Breast epithelium (tissue), 4 donors: ENCODE results near the gene FBN2. TPM values are rescaled to one million over a fixed set of nuclear protein-coding genes. Genes with fewer than 3 reads are reported as not detected.
"Not testable (repeated sequence)": the region's sequence is repeated elsewhere in the genome, so short reads cannot be mapped to it uniquely, and the experiment has no call there.

Source experiments
- DNase-seq, 2 donors: peaks; one replicate each; pipeline ENCODE4 v3.0.0-alpha.2; 2019; ENCODE audit warnings: low spot score in 2 of 2
- H3K27ac ChIP-seq, 2 donors: fragments of 200-600 bp; sonication (generic) in 1 of 2; one replicate each; pipeline ENCODE4 v1.5.1; 2016 to 2019; ENCODE audit warnings: mild to moderate bottlenecking in 1 of 2
- H3K27me3 ChIP-seq, 2 donors: fragments of 200-600 bp; sonication (generic) in 1 of 2; one replicate each; pipeline versions ENCODE4 v1.5.1 to v1.6.0; 2017 to 2019; ENCODE audit warnings: control low read depth in 1 of 2, mild to moderate bottlenecking in 1 of 2
- H3K36me3 ChIP-seq: fragments of 200-600 bp; one replicate; pipeline ENCODE4 v1.5.1; 2019
- H3K4me1 ChIP-seq, 2 donors: fragments of 200-600 bp; sonication (generic); one replicate each; pipeline ENCODE4 v1.5.1; 2016 to 2019; ENCODE audit warnings: control low read depth in 1 of 2
- H3K4me3 ChIP-seq, 3 donors: fragments of 200-600 bp; sonication (generic); 1 replicate in 2 of 3; 2 replicates in 1 of 3; pipeline ENCODE4 v1.5.1; 2016 to 2019; ENCODE audit warnings: mild to moderate bottlenecking in 3 of 3, moderate library complexity in 2 of 3
- H3K9me3 ChIP-seq, 2 donors: fragments of 200-600 bp; sonication (generic) in 1 of 2; one replicate each; pipeline ENCODE4 v1.5.1; 2016 to 2019; ENCODE audit warnings: control low read depth in 1 of 2
- CTCF ChIP-seq, 3 donors: fragments of 450-650 bp; IDR thresholded peaks; one replicate each; pipeline ENCODE4 v1.5.1; 2016 to 2017; ENCODE audit warnings: antibody characterized with exemption in 3 of 3, mild to moderate bottlenecking in 3 of 3, moderate library complexity in 3 of 3
- POLR2A ChIP-seq: fragments of 450-650 bp; IDR thresholded peaks from one replicate; pipeline ENCODE4 v1.6.1; 2016; ENCODE audit warnings: antibody characterized with exemption, mild to moderate bottlenecking, moderate library complexity
- POLR2AphosphoS5 ChIP-seq, 3 donors: sonication (generic); formaldehyde crosslinking; IDR thresholded peaks; one replicate each; pipeline ENCODE4 v1.6.1; 2017; ENCODE audit warnings: antibody characterized with exemption in 3 of 3
- intact Hi-C: fragments of 100-400 bp; cut with DNase I; formaldehyde crosslinking; loops from one replicate; pipeline ENCODE4 v1.15.1; 2023; ENCODE audit warnings: low total_unique reads
- total RNA-seq, 3 donors: library from RNA; depleted of rRNA; stranded (reverse); fragments of >200 nt; gene quantifications; one replicate each; pipeline ENCODE4 v1.1.0, GENCODE V29; 2016

Gene FBN2
- total RNA-seq, 3 donors from 2014 or later = 0.88 to 7.5 (median 1.8) TPM

DNA sequence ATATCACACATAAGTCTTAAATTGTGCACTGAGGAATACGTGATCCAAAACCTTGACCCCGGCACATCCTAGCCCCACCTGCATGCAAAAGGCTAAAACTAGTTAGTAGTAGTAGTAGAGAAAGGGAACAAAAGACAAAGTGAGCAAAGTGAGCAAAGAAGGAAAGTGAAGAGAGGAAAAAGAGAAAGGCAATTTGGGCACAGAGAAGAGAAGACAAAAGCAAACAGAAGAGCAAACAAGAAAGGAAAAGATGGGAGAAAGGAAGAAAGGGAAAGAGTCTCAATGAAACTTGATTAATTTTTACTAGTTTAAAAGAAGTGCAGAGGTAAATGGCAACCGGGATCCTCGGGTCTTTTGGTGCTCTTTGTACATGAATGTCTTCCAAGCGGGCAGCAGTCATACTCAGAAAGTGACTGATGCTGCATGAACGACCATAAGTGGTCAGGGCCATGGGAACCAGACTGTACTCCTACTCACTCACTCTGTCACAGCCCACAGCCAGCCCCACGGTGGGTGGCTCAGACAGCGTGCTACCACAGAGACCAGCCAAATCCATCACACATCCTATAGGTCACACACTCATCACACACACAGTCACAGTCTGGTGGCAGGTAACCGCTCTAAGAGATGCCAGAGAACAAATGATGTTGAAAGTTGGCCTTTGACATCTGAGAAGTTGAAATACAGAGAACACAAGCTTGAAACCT lies 203.9 kb downstream of the FBN2 start:
- H3K27ac ChIP-seq = no peak overlapping the region
- no peak overlapping the region for H3K4me3 ChIP-seq
- TF ChIP-seq POLR2A (no peak), CTCF (IDR thresholded peaks at IDR 0.05) (no peak), POLR2AphosphoS5 (IDR thresholded peaks at IDR 0.05) (no peak)
- DNase-seq = no peak
- no peaks in the 10 kb centered on the region for H3K36me3 ChIP-seq
- no peaks in the 10 kb centered on the region for H3K9me3 ChIP-seq
- intact Hi-C loops = no loop called here
- no peaks in the 10 kb centered on the region for H3K27me3 ChIP-seq
- H3K4me1 ChIP-seq = no peaks in the 10 kb centered on the region

GRCh38 chr5:128331261-128331660 lies 206.8 kb downstream of the FBN2 start:
- no peak overlapping the region for H3K27ac ChIP-seq
- no peaks in the 10 kb centered on the region for H3K36me3 ChIP-seq
- intact Hi-C loops = no loop called here
- no peaks in the 10 kb centered on the region for H3K4me1 ChIP-seq
- H3K27me3 ChIP-seq = no peaks in the 10 kb centered on the region
- no peak for DNase-seq
- no peaks in the 10 kb centered on the region for H3K9me3 ChIP-seq
- no peak for TF ChIP-seq CTCF (IDR thresholded peaks at IDR 0.05)
- no peak for TF ChIP-seq POLR2A
- no peak for TF ChIP-seq POLR2AphosphoS5 (IDR thresholded peaks at IDR 0.05)
- H3K4me3 ChIP-seq = no peak overlapping the region

DNA sequence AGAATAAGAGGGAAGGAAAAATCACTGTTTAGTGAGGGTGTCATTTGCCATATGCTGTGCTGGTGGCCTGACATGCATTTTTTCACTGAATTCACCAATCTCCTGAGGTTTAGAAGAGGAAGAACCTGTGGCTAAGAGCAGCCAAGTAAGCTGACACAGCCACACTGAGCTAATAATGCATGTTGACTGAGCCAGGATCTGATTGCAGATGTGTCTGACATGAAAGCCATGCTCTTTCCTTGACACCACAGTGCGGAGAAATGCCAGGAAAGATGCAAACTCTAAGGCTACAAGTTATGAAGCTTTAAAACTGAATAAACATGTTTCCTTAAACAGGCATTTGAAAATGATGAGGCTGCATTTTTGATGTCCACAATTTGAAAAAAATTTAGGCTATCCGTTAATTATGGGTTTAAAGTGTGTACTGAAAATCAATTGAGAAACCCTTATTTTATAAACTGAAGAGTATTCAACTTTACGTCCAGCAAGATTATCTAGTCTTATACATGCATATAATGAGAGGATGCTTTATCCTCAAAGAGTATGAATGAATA lies 208.6 kb downstream of the FBN2 start:
- Histone ChIP-seq H3K27me3 (no peaks in the 10 kb centered on the region), H3K4me1 (no peaks in the 10 kb centered on the region), H3K36me3 (no peaks in the 10 kb centered on the region), H3K27ac (no peak overlapping the region), H3K9me3 (no peaks in the 10 kb centered on the region), H3K4me3 (no peak overlapping the region)
- TF ChIP-seq POLR2AphosphoS5 (IDR thresholded peaks at IDR 0.05) = no peak
- TF ChIP-seq POLR2A = no peak
- TF ChIP-seq CTCF (IDR thresholded peaks at IDR 0.05) = no peak
- intact Hi-C loops = no loop called here
- no peak for DNase-seq

DNA sequence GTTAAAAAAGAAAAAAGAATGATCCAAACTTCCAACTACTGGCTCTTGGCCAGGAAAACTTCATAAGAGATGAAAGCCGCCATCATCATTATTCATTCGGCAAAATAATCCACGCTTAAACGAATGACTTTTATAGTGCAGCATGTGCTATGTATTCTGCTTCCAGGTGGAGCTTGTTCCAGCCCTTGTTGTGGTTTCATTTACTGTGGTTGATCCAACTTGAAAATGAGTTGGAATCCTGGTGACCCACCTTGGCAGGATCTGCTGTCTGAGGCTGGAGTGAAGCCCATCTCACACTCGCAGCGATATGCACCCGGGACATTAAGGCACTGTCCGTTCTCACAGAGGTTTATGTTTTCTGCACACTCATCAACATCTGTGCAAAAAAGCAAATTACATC lies 209.6 kb downstream of the FBN2 start:
- Histone ChIP-seq H3K4me1 (no peaks in the 10 kb centered on the region), H3K4me3 (no peak overlapping the region), H3K9me3 (no peaks in the 10 kb centered on the region), H3K36me3 (no peaks in the 10 kb centered on the region), H3K27me3 (no peaks in the 10 kb centered on the region), H3K27ac (no peak overlapping the region)
- DNase-seq = no peak
- intact Hi-C loops = no loop called here
- TF ChIP-seq POLR2AphosphoS5 (IDR thresholded peaks at IDR 0.05) (no peak), POLR2A (no peak), CTCF (IDR thresholded peaks at IDR 0.05) (no peak)

DNA sequence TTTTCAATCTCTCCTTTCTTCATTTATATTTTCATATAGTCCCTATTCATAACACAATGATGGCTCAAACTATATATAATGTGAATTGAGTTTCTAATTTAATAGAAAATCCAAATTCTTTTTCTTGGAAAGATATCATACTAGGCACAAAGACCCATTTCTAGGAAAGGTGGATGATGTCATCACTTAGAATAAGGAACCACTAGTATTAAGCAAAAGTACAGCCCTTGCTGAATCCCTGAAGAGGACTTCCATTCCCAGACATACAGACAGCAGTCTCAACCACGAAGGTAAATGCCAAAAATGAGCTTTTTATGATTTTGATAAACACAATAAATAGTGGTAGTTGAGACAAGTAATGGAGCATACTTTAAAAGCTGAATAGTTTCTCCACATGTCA lies 210.0 kb downstream of the FBN2 start:
- no peak for DNase-seq
- H3K4me3 ChIP-seq = no peak overlapping the region
- no peaks in the 10 kb centered on the region for H3K36me3 ChIP-seq
- no peaks in the 10 kb centered on the region for H3K4me1 ChIP-seq
- H3K27ac ChIP-seq = no peak overlapping the region
- H3K9me3 ChIP-seq = no peaks in the 10 kb centered on the region
- no peak for TF ChIP-seq POLR2AphosphoS5 (IDR thresholded peaks at IDR 0.05)
- TF ChIP-seq CTCF (IDR thresholded peaks at IDR 0.05) = no peak
- TF ChIP-seq POLR2A = no peak
- intact Hi-C loops = no loop called here
- no peaks in the 10 kb centered on the region for H3K27me3 ChIP-seq

DNA sequence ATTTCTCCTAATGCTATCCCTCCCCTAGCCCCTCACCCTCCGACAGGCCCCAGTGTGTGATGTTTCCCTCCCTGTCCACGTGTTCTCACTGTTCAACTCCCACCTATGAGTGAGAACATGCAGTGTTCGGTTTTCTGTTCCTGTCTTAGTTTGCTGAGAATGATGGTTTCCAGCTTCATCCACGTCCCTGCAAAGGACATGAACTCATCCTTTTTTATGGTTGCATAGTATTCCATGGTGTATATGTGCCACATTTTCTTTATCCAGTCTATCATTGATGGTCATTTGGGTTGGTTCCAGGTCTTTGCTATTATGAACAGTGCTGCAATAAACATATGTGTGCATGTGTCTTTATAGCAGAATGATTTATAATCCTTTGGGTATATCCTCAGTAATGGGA lies 216.6 kb downstream of the FBN2 start:
- H3K27me3 ChIP-seq, H3K4me3 ChIP-seq, H3K4me1 ChIP-seq, H3K36me3 ChIP-seq, H3K9me3 ChIP-seq, DNase-seq, intact Hi-C loops, H3K27ac ChIP-seq: not testable (repeated sequence)
